PC-3 (cell line): Measurements from ENCODE around the gene KDSR. TPM values are rescaled to one million over a fixed set of nuclear protein-coding genes. Genes with fewer than 3 reads are reported as not detected.

Experiments used
- ATAC-seq: fragments of 200-7000 bp; cut with Tn5 transposase; 2 replicates; pipeline ENCODE4 v1.9.1; 2020; ENCODE audit warnings: mild to moderate bottlenecking, moderate library complexity
- BruUV-seq: library from RNA; stranded (reverse); fragments of 400-500 nt; replicated peaks from 2 replicates; lab custom pipeline; 2021; lab: Mats Ljungman, UMichigan
- CTCF ChIA-PET: fragments of 300-600 bp; sonication (Branson Sonifier 250); formaldehyde crosslinking; loops from one replicate; lab custom pipeline; 2022; ENCODE audit warnings: antibody characterized with exemption; lab: Charles Lee
- POLR2A ChIA-PET: fragments of 300-600 bp; sonication (Branson Sonifier 250); formaldehyde crosslinking; loops from one replicate; lab custom pipeline; 2022; ENCODE audit warnings: antibody characterized with exemption; ENCODE audit not compliant: unreplicated experiment; lab: Charles Lee
- DNase-seq: peaks from one replicate; pipeline ENCODE4 v3.0.0-alpha.2; 2015
- H2AFZ ChIP-seq: fragments of 300-600 bp; sonication (generic); 2 replicates; pipeline ENCODE4 v1.6.0; 2016; ENCODE audit warnings: antibody characterized with exemption, low read length
- H3F3A ChIP-seq: fragments of 300-600 bp; sonication (generic); one replicate; pipeline ENCODE4 v1.6.0; 2017; ENCODE audit warnings: antibody characterized with exemption, low read length, control low read depth, mild to moderate bottlenecking; ENCODE audit not compliant: unreplicated experiment
- H3K27ac ChIP-seq: fragments of 300-600 bp; sonication (generic); 2 replicates; pipeline ENCODE4 v1.5.1; 2016; ENCODE audit warnings: mild to moderate bottlenecking, low read length
- H3K27me3 ChIP-seq: fragments of 300-600 bp; sonication (generic); 2 replicates; pipeline ENCODE4 v1.6.1; 2016; ENCODE audit warnings: low read length, mixed read lengths
- H3K36me3 ChIP-seq: fragments of 300-600 bp; sonication (generic); 2 replicates; pipeline ENCODE4 v1.6.1; 2016; ENCODE audit warnings: low read depth, mixed run types, low read length, mixed read lengths
- H3K4me1 ChIP-seq: fragments of 300-600 bp; sonication (generic); 2 replicates; pipeline ENCODE4 v1.5.1; 2016; ENCODE audit warnings: low read length; ENCODE audit not compliant: insufficient read depth
- H3K4me2 ChIP-seq: fragments of 300-600 bp; sonication (generic); 2 replicates; pipeline ENCODE4 v1.6.0; 2016; ENCODE audit warnings: low read length
- H3K4me3 ChIP-seq: fragments of 300-600 bp; sonication (generic); 2 replicates; pipeline ENCODE4 v1.5.1; 2016; ENCODE audit warnings: mild to moderate bottlenecking, low read length, mixed read lengths
- H3K79me2 ChIP-seq: fragments of 300-600 bp; sonication (generic); 2 replicates; pipeline ENCODE4 v1.6.1; 2017; ENCODE audit warnings: low read length, mixed read lengths
- H3K9ac ChIP-seq: fragments of 300-600 bp; sonication (generic); 2 replicates; pipeline ENCODE4 v1.6.0; 2016; ENCODE audit warnings: mild to moderate bottlenecking, low read length
- H3K9me2 ChIP-seq: fragments of 300-600 bp; sonication (generic); replicated peaks from 2 replicates; pipeline ENCODE4 v1.6.1; 2016; ENCODE audit warnings: mixed run types, low read length, mixed read lengths
- H3K9me3 ChIP-seq: fragments of 300-600 bp; sonication (generic); 2 replicates; pipeline ENCODE4 v1.6.1; 2016; ENCODE audit warnings: low read length, mixed read lengths
- H4K20me1 ChIP-seq: fragments of 300-600 bp; sonication (generic); 2 replicates; pipeline ENCODE4 v1.6.1; 2016; ENCODE audit warnings: low read length, mixed read lengths
- CTCF ChIP-seq: fragments of 300-600 bp; sonication (generic); conservative IDR thresholded peaks from 2 replicates; pipeline ENCODE4 v1.5.1; 2017; ENCODE audit warnings: antibody characterized with exemption, low read depth, mild to moderate bottlenecking, low read length
- EZH2 ChIP-seq: fragments of 300-600 bp; sonication (generic); IDR thresholded peaks from one replicate; pipeline ENCODE4 v1.6.1; 2017; ENCODE audit warnings: antibody characterized with exemption, mild to moderate bottlenecking, low read length; ENCODE audit not compliant: unreplicated experiment
- EZH2phosphoT487 ChIP-seq: fragments of 300-600 bp; sonication (generic); IDR thresholded peaks from 2 replicates; pipeline ENCODE4 v1.6.1; 2018; ENCODE audit warnings: mild to moderate bottlenecking, antibody characterized with exemption, low read length, borderline replicate concordance
- intact Hi-C: fragments of 100-400 bp; cut with micrococcal nuclease; formaldehyde crosslinking; loops from 2 replicates; pipeline ENCODE4 v1.9.0; 2023
- total RNA-seq: library from RNA; depleted of rRNA; stranded (reverse); fragments of >200 nt; gene quantifications from 2 replicates; pipeline ENCODE4 v1.2.3, GENCODE V29; 2014

Gene KDSR
- total RNA-seq, 1 experiment from 2014 or later, result 16.1 TPM

DNA sequence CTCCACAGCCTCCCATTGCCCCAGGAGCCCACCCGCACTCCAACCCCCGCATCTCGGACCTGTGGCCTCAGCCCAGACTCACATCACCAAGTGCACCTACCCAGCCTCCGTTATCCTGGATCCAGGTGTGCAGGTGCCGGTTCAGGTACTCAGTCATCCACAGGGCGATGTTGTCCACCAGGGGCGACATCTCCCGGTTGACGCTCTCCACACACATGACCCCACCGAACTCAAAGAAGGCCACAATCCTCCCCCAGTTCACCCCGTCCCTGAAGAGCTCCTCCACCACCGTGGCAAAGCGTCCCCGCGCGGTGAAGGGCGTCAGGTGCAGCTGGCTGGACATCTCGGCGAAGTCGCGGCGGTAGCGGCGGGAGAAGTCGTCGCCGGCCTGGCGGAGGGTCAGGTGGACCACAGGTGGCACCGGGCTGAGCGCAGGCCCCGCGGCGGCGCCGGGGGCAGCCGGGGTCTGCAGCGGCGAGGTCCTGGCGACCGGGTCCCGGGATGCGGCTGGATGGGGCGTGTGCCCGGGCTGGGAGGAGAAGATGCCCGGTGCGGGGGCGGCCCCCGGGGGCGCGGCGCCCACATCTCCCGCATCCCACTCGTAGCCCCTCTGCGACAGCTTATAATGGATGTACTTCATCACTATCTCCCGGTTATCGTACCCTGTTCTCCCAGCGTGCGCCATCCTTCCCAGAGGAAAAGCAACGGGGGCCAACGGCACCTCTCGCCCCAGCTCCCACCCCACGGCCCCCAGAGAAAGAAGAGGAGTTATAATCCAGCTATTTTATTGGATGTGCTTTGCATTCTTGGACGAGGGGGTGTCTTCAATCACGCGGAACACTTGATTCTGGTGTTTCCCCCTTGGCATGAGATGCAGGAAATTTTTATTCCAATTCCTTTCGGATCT lies 48.8 kb downstream of the KDSR start:
- ChIA-PET CTCF (no interaction called here), POLR2A (interaction anchor here (0.7 kb wide), 1 partner anchor 199 kb away, joined by 4 read pairs; no protein-coding TSS in a partner anchor)
- H4K20me1 ChIP-seq, result no peaks in the 10 kb centered on the region
- no peak for TF ChIP-seq EZH2phosphoT487
- TF ChIP-seq CTCF, result no peak
- TF ChIP-seq EZH2, result no peak
- ATAC-seq (no peak), DNase-seq (no peak)
- no peaks in the 10 kb centered on the region for H3K36me3 ChIP-seq
- intact Hi-C loops, result no loop called here
- BruUV-seq, result no TSS peak
- H2AFZ ChIP-seq, result peak overlapping the region; percentile 95; the same call in 1 of the 2 replicates
- no peaks in the 10 kb centered on the region for H3K79me2 ChIP-seq
- H3K4me1 ChIP-seq, result peaks cover 27% of the 10 kb centered on the region
- no peaks in the 10 kb centered on the region for H3K9me3 ChIP-seq
- H3K4me2 ChIP-seq, result peak overlapping the region; percentile 99
- H3K27ac ChIP-seq, result no peak overlapping the region
- no peaks in the 10 kb centered on the region for H3K27me3 ChIP-seq
- no peak overlapping the region for H3K9ac ChIP-seq
- H3K4me3 ChIP-seq, result peak overlapping the region; percentile 84
- H3F3A ChIP-seq, result no peaks in the 10 kb centered on the region
- no peaks in the 10 kb centered on the region for H3K9me2 ChIP-seq

- Histone ChIP-seq H3K9ac (no peak overlapping the region), H3F3A (no peaks in the 10 kb centered on the region), H3K9me3 (no peaks in the 10 kb centered on the region), H3K27me3 (no peaks in the 10 kb centered on the region), H3K9me2 (no peaks in the 10 kb centered on the region), H4K20me1 (no peaks in the 10 kb centered on the region), H3K4me2 (no peak overlapping the region), H3K79me2 (no peaks in the 10 kb centered on the region), H2AFZ (no peak overlapping the region), H3K27ac (no peak overlapping the region), H3K36me3 (no peaks in the 10 kb centered on the region), H3K4me3 (no peak overlapping the region), H3K4me1 (peaks cover 22% of the 10 kb centered on the region)
- ATAC-seq, result no peak
- BruUV-seq, result no TSS peak
- ChIA-PET CTCF (no interaction called here), POLR2A (no interaction called here)
- DNase-seq, result no peak
- TF ChIP-seq EZH2phosphoT487, result no peak
- no peak for TF ChIP-seq EZH2
- TF ChIP-seq CTCF, result no peak
- intact Hi-C loops, result no loop called here
These were observed 49.5 kb downstream of the KDSR start for GRCh38 chr18:63317556-63317946.
